Fibroblast of skin of left biceps (primary cell): ENCODE results near the gene THBS1.
A peak's percentile ranks its signal among the peaks of the same experiment; 100 is the strongest.

ENCODE experiments used
- DNase-seq, 2 experiments: peaks; one replicate each; pipeline ENCODE4 v3.0.0-alpha.2; 2013; ENCODE audit warnings: low read depth in 2 of 2

THBS1 gene

DNA sequence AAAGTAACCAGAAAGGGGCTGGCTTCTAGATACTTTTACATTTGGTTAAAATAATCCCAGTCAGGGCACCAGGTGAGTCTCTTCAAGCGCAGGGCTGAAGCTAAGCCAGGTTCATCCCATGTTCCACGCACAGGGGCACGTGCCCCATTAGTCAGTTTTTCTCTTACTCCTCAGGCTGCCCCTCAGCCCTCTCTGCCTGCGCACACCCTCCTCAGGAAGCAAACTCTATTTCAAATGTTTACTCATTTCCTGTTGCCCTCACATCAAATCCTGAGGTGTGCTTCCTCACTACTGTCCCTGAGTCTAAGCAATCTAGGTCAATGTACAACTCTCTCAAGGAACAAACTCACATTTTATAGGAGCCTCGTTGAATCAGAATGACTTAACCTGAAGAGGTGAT, 48.5 kb downstream of the THBS1 start:
- no peak for DNase-seq

DNA sequence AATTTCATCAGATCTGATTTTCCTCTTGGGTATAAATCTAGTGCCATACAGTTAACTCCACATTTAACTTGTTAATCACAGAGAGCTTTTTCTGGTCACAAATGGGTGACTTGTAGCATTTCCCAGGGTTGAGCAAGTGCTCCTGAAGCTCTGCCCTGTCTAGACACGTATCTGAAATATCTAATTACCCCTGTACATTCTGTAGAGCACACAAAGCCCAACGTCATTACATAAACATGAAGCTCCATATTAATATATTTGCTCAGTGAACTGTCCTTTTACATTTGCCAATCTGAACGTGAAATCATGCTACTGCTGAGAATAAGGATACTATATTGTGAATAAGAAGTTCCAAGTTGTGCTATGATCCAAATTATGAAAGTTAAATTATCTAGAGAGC, 49.0 kb downstream of the THBS1 start:
- no peak for DNase-seq

DNA sequence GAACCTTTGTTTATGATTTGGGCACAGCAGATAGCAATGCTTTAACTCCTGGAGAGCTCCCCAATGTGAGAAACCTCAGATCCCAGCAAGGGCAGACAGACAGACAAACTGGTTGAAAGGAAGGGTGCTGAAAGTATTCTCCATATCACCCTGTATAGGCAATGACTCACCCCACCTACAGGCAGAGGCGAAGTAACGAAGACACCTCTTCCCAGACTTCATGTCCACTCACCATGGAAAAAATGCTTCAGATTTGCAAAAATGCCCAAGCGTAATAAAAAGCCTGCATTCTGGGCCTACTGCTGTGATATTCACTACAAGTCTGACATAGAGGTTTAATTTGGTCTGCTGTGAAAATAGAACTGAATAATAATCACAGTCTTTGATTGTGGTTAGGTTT, 50.5 kb downstream of the THBS1 start:
- DNase-seq, result no peak

DNA sequence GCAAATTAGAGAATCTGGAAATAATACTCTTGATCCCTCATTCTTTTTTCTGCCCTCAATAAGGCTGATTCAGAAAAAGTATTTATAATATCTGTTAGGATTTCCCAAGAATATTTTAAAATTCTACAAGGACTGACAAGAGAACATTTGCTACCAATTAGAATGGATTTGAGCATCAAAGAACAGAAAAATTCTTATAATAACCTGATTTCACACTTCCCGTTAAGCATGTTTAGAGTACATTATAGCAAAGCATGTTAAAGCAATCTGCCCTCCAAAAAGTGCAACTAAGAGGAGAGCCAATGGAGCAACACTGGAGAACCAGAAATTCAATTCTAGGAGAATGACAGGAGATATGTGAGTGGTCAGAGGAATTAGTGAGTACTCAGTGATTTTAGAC, 57.2 kb downstream of the THBS1 start:
- no peak for DNase-seq

DNA sequence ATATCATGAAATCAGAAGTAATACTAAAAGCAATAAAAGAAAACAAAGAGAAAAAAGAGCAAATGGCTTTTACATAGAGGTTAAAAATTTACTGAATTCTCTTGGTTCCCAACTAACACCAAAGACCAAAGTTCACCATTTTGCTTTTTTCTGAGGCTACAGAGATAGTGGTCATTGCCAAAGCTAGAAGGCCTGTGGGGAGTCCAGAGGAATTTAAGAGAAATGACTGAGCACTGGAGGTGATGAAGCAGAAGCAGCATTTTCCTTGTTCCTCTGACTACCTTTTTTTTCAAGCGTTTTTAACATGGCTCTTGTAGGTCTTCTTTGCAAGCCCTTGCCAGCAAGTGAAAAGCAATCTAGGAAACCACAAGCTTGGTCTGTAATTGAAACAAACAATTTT, 58.2 kb downstream of the THBS1 start:
- no peak for DNase-seq

DNA sequence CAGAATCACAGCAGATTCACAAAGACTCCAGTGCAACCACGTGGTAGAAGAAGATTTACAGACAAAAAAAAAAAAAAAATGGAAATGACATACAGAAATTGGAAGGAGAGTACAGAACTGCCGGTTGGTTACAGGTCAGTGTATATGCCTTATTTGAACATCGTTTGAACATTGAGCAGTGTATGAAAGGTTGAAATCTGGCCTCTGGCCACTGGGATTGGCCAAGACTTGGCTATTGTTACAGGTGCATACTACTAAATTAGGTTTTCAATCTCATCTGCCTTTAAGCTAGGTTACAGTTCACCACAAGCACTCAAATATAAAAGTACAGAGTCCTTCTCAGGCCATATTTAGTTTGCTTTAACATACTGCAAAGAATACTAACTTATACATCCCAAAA, 59.8 kb downstream of the THBS1 start:
- DNase-seq, result no peak

DNA sequence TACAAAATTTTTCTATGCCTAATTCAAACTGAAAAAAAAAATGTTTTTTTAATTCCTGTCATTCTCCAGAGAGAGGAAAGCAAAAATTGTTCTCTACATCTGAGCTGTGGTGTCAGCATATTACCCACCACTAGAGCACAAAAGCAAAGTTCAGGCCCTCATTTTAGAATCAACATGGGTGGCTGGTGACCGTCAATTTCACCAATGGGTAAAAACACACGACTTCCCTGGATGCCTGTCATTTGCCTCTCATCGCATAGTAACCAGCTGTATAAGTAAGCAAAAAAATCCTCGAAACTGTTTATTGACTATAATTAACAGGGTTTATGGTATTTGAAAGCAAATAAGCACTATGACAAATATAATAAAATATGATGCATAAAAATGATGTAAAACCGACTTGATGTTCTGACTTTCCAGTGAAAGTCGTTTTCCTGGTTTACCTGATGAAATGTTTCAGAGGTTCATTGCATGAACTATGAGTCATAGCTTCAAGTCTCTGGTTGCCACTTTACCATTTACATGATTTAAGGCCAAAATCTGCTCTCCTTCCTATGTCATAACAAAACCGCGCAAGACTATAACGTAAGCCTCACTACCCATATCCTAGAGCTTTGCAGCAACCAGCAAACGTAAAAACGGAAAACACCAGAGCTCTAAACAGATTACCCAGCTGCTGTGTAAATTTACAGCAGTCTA, 60.5 kb downstream of the THBS1 start:
- DNase-seq, result no peak

DNA sequence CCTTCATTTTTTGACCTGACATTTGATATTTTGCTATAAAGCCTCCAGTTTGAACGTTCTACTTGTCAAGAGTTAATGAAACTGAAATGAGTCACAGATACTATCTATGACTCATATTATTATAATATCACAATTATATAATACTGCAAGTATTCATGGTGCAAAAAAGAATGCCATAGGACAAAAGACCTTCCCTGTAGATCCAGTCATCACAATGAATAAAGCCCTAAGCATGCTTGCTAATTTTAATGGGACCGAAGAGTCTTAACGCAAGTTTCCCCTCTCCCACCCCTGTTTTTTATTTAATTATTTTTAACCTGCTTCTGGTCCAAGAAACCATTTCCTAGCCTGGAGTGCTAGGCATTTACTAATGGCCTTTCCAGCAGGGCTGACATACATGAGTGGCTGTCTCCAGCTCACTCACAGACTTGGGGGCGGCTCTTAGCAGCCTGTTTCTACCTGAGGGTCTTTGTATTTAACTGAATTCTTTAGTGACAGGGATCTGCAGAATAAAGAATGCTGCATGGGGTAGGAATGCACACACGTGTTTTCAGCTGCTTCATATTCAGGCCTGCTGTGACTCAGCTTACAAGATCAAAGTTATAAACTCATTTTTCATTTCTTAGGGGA, 61.2 kb downstream of the THBS1 start:
- DNase-seq, result peak; percentile 51

DNA sequence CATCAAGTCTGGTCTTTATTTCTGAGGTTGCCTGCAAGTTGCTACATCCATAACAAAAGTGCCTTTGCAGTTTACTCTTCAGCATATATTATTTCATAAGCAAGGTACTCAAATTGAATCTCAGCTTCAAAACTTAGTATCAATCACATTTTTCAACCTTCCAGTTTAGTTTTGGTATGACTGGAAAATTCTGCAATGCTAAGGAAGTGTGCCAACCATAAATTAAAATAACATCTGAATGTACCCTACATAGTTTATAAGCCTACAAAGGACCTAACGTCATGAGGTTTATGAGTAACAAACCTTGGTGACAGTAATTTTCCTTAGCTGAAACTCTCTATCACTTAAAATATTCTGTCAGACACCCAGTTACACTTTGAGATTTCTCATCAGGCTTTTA, 62.8 kb downstream of the THBS1 start:
- DNase-seq, result no peak

DNA sequence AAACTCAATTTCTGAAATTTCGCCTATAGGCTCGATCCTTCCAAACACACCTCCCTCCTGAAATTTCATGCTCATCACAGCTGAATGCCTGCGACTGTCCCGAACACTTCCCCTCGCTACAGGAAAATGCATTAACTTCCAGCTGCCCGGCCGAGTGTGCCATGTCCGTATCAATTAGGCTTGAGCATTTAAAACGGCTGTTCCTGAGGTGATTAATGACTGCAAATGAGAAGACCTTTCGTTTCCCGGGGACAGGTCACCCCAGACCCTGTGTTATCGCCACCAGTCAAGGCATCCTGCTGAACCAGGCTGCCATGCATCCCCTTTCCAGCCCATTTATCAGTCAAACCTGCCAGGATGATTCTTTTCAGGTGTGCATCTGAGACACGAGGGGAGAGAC, 63.3 kb downstream of the THBS1 start:
- DNase-seq, result no peak

DNA sequence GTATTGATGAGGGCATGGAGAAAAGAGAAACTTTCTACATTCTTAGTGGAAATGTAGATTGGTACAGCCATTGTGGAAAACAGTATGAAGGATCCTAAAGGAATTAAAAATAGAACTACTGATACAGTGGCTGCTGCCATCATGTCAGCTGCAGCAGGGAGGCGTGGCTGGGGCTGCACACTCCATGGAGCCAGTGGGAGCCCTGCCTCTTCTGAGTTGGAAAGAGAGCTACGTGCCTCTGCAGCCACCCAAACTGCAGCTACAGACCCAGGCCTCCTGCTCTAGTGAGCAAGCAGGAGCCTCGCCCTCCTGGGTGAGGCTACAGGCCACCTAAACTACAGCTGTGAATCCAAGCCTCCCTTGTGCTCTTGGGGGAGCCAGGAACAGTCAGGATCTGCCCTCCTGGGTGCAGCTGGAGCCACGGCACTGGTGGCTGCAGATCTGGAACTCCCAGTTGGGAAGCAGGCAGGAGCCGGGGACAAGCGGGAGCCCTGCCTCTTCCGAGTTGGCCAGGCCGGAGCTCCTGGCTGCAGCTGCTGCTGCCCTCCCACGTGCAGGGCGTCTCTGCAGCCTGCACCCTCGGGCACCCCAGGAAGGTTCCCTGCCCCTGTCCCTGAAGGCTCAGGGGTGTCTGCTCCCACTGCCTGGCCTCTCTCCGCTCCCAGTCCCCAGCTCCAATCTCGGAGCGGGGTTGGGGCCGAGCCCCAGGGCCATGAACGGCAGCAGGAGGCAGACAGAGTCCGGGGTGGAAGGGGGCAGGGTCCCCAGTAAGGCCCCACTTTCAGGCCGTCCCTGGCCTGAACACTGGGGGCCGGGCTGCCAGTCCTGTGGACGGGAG, 64.5 kb downstream of the THBS1 start:
- DNase-seq, result no peak

DNA sequence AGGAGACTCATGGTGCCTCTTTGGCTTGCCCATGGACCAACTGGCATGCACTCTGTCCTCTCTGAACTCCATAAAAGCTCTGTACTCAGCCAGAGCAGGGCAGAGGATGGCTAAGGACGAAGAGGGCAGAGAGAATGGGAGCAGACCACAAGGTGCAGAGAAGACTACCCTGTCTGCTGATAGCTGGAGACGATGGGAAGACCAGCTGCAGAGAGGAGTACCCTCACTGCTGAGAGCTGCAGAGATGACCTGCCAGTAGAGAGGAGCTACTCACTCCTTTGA, 65.0 kb downstream of the THBS1 start:
- DNase-seq, result no peak

DNA sequence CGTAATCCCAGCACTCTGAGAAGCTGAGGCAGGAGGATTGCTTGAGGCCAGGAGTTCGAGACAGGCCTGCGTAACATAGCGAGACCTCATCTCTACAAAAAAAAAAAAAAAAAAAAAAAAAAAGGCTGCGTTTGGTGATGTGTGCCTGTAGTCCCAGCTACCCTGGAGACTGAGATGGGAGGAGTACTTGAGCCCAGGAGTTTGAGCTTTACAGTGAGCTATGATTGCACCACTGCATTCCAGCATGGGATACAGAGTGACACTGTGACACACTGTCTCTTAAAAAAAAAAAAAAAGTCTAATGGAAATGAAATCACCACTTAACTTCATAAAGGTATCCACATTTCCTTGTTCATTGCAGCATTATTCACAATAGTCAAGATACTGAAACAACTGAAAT, 65.5 kb downstream of the THBS1 start:
- DNase-seq, result no peak
